CD8-positive, alpha-beta memory T cell (primary cell): Measurements from ENCODE around the gene OXCT2. TPM values are rescaled to one million over a fixed set of nuclear protein-coding genes. Genes with fewer than 3 reads are reported as not detected.
A peak's percentile ranks its signal among the peaks of the same experiment; 100 is the strongest.
"Not testable (repeated sequence)": the region's sequence is repeated elsewhere in the genome, so short reads cannot be mapped to it uniquely, and the experiment has no call there.

ENCODE experiments used
- CTCF ChIA-PET: fragments of 350-600 bp; sonication (Branson Sonifier 250); formaldehyde crosslinking; loops from one replicate; lab custom pipeline; 2021; ENCODE audit warnings: antibody characterized with exemption; lab: Charles Lee
- POLR2A ChIA-PET: fragments of 350-600 bp; sonication (Branson Sonifier 250); formaldehyde crosslinking; loops from one replicate; lab custom pipeline; 2021; ENCODE audit warnings: antibody characterized with exemption; lab: Charles Lee
- DNase-seq, 5 donors: peaks; one replicate each; pipeline versions ENCODE4 v3.0.0 to v3.0.0-alpha.2; 2020 to 2022; ENCODE audit warnings: mixed read lengths in 1 of 5
- H3K27ac ChIP-seq: one replicate; pipeline ENCODE4 v1.7.0; 2013; ENCODE audit warnings: low read depth, mild to moderate bottlenecking, low read length, moderate library complexity
- H3K27me3 ChIP-seq: 2 replicates; pipeline ENCODE4 v1.7.0; 2013; ENCODE audit warnings: low read length, mild to moderate bottlenecking; ENCODE audit not compliant: insufficient read depth, poor library complexity, severe bottlenecking
- H3K36me3 ChIP-seq: 2 replicates; pipeline ENCODE4 v1.7.0; 2013; ENCODE audit warnings: mild to moderate bottlenecking, low read length, moderate library complexity; ENCODE audit not compliant: insufficient read depth
- H3K4me1 ChIP-seq: 2 replicates; pipeline ENCODE4 v1.7.0; 2013; ENCODE audit warnings: mild to moderate bottlenecking, low read length, moderate library complexity; ENCODE audit not compliant: insufficient read depth
- H3K4me3 ChIP-seq: 2 replicates; pipeline ENCODE4 v1.7.0; 2013; ENCODE audit warnings: mild to moderate bottlenecking, low read length
- H3K9me3 ChIP-seq: 2 replicates; pipeline ENCODE4 v1.7.0; 2013; ENCODE audit warnings: mild to moderate bottlenecking, low read length
- H3K27ac Mint-ChIP-seq, 8 donors: one replicate each; pipeline ENCODE4 v1.8.0; 2020 to 2021; ENCODE audit warnings: mixed read lengths in 8 of 8, mild to moderate bottlenecking in 6 of 8, inconsistent platforms in 3 of 8, moderate library complexity in 3 of 8
- H3K27me3 Mint-ChIP-seq, 2 donors: one replicate each; pipeline ENCODE4 v1.8.0; 2020 to 2021; ENCODE audit warnings: mixed read lengths in 2 of 2, mild to moderate bottlenecking in 1 of 2, moderate library complexity in 1 of 2
- H3K36me3 Mint-ChIP-seq, 3 donors: one replicate each; pipeline ENCODE4 v1.8.0; 2020 to 2021; ENCODE audit warnings: mixed read lengths in 3 of 3, inconsistent platforms in 1 of 3, mild to moderate bottlenecking in 1 of 3
- H3K4me1 Mint-ChIP-seq, 3 donors: one replicate each; pipeline ENCODE4 v1.8.0; 2020 to 2021; ENCODE audit warnings: mixed read lengths in 3 of 3, inconsistent platforms in 1 of 3, mild to moderate bottlenecking in 1 of 3
- H3K4me3 Mint-ChIP-seq, 7 donors: one replicate each; pipeline ENCODE4 v1.8.0; 2020 to 2021; ENCODE audit warnings: mixed read lengths in 7 of 7, mild to moderate bottlenecking in 6 of 7, moderate library complexity in 4 of 7, inconsistent platforms in 2 of 7
- H3K9me3 Mint-ChIP-seq, 5 donors: one replicate each; pipeline ENCODE4 v1.8.0; 2020 to 2022; ENCODE audit warnings: mixed read lengths in 5 of 5, mild to moderate bottlenecking in 3 of 5, moderate library complexity in 2 of 5, inconsistent platforms in 1 of 5
- polyA plus RNA-seq: library from polyadenylated mRNA; unstranded; fragments of 300-500 nt; fragmentation: Illumina TruSeq; gene quantifications from one replicate; pipeline ENCODE4 v1.2.3, GENCODE V29; 2021
- total RNA-seq, 2 experiments: library from RNA; stranded (reverse); gene quantifications; one replicate each; pipeline ENCODE4 v1.2.3, GENCODE V29; 2021

OXCT2 gene
- total and polyA plus RNA-seq, 3 experiments from 2014 or later = 2.2 to 2.3 TPM; not detected in 1

GRCh38 chr1:39782685-39783084 lies 11.5 kb upstream of the OXCT2 start:
- H3K27ac Mint-ChIP-seq, H3K36me3 Mint-ChIP-seq, POLR2A ChIA-PET, H3K27me3 ChIP-seq, H3K27me3 Mint-ChIP-seq, H3K9me3 Mint-ChIP-seq, H3K27ac ChIP-seq, H3K4me3 ChIP-seq, H3K9me3 ChIP-seq, H3K4me1 Mint-ChIP-seq, H3K4me1 ChIP-seq, H3K36me3 ChIP-seq, DNase-seq: not testable (repeated sequence)
- H3K4me3 Mint-ChIP-seq = peak overlapping the region in 1 of 7 donors; percentile 46
- CTCF ChIA-PET = interaction anchor here (3.2 kb wide), 1 partner anchor 16 kb away, joined by 12 read pairs; no protein-coding TSS in a partner anchor

- Mint-ChIP-seq H3K4me3 (no peak overlapping the region), H3K27ac (no peak overlapping the region), H3K27me3 (peaks cover 0 to under 1% of the 10 kb centered on the region in 2 donors), H3K36me3 (no peaks in the 10 kb centered on the region), H3K4me1 (peaks cover 0 to 2% (median under 1%) of the 10 kb centered on the region in 3 donors), H3K9me3 (no peaks in the 10 kb centered on the region)
- Histone ChIP-seq H3K4me3 (no peak overlapping the region), H3K27ac (no peak overlapping the region), H3K9me3 (no peaks in the 10 kb centered on the region), H3K36me3 (no peaks in the 10 kb centered on the region), H3K27me3 (no peaks in the 10 kb centered on the region), H3K4me1 (no peaks in the 10 kb centered on the region)
- ChIA-PET CTCF (interaction anchor here (3.2 kb wide), 1 partner anchor 17 kb away, joined by 12 read pairs; no protein-coding TSS in a partner anchor), POLR2A (interaction anchor here (0.7 kb wide), 1 partner anchor 119 kb away, joined by 4 read pairs; no protein-coding TSS in a partner anchor)
- no peak for DNase-seq
These were observed 11.0 kb upstream of the OXCT2 start for GRCh38 chr1:39782103-39782502.

- ChIA-PET POLR2A (no interaction called here), CTCF (interaction anchor here (3.2 kb wide), 1 partner anchor 17 kb away, joined by 12 read pairs; no protein-coding TSS in a partner anchor)
- Histone ChIP-seq H3K4me3 (no peak overlapping the region), H3K27ac (no peak overlapping the region), H3K36me3 (no peaks in the 10 kb centered on the region), H3K4me1 (no peaks in the 10 kb centered on the region), H3K9me3 (no peaks in the 10 kb centered on the region), H3K27me3 (no peaks in the 10 kb centered on the region)
- Mint-ChIP-seq H3K27ac (no peak overlapping the region), H3K27me3 (no peaks in the 10 kb centered on the region), H3K4me1 (no peaks in the 10 kb centered on the region), H3K36me3 (no peaks in the 10 kb centered on the region), H3K9me3 (no peaks in the 10 kb centered on the region), H3K4me3 (no peak overlapping the region)
- no peak for DNase-seq
These were observed 10.2 kb upstream of the OXCT2 start for GRCh38 chr1:39781349-39781715.

- Histone ChIP-seq H3K36me3 (no peaks in the 10 kb centered on the region), H3K9me3 (no peaks in the 10 kb centered on the region), H3K27ac (no peak overlapping the region), H3K4me3 (no peak overlapping the region), H3K4me1 (no peaks in the 10 kb centered on the region), H3K27me3 (no peaks in the 10 kb centered on the region)
- Mint-ChIP-seq H3K4me3 (peak overlapping the region in 1 of 7 donors; percentile 23), H3K4me1 (no peaks in the 10 kb centered on the region), H3K27ac (no peak overlapping the region), H3K9me3 (no peaks in the 10 kb centered on the region), H3K27me3 (no peaks in the 10 kb centered on the region), H3K36me3 (no peaks in the 10 kb centered on the region)
- ChIA-PET CTCF (interaction anchor here (3.2 kb wide), 1 partner anchor 19 kb away, joined by 12 read pairs; no protein-coding TSS in a partner anchor), POLR2A (no interaction called here)
- DNase-seq = no peak
These were observed 8.7 kb upstream of the OXCT2 start for GRCh38 chr1:39779821-39780220.

- Histone ChIP-seq H3K27ac (no peak overlapping the region), H3K4me3 (no peak overlapping the region), H3K9me3 (no peaks in the 10 kb centered on the region), H3K27me3 (no peaks in the 10 kb centered on the region), H3K4me1 (no peaks in the 10 kb centered on the region), H3K36me3 (no peaks in the 10 kb centered on the region)
- Mint-ChIP-seq H3K9me3 (no peaks in the 10 kb centered on the region), H3K27ac (no peak overlapping the region), H3K27me3 (no peaks in the 10 kb centered on the region), H3K36me3 (no peaks in the 10 kb centered on the region), H3K4me1 (no peaks in the 10 kb centered on the region), H3K4me3 (no peak overlapping the region)
- CTCF ChIA-PET = no interaction called here
- peak in 1 of 5 donors; percentile 11 for DNase-seq
- POLR2A ChIA-PET = no interaction called here
These were observed 8.0 kb upstream of the OXCT2 start for GRCh38 chr1:39779137-39779536.

- DNase-seq = peak in 1 of 5 donors; percentile 13
- H3K4me1 Mint-ChIP-seq, H3K27ac Mint-ChIP-seq, H3K27ac ChIP-seq, H3K9me3 Mint-ChIP-seq, H3K4me1 ChIP-seq, H3K4me3 ChIP-seq, H3K27me3 ChIP-seq, POLR2A ChIA-PET, H3K27me3 Mint-ChIP-seq, H3K36me3 ChIP-seq, H3K36me3 Mint-ChIP-seq, H3K9me3 ChIP-seq, CTCF ChIA-PET, H3K4me3 Mint-ChIP-seq: not testable (repeated sequence)
These were observed 7.4 kb upstream of the OXCT2 start for GRCh38 chr1:39778463-39779099.

- H3K36me3 ChIP-seq, H3K4me3 ChIP-seq, H3K4me1 Mint-ChIP-seq, H3K9me3 Mint-ChIP-seq, CTCF ChIA-PET, H3K4me1 ChIP-seq, H3K27ac ChIP-seq, H3K9me3 ChIP-seq, H3K27me3 ChIP-seq, H3K36me3 Mint-ChIP-seq, H3K27ac Mint-ChIP-seq, H3K4me3 Mint-ChIP-seq, POLR2A ChIA-PET, H3K27me3 Mint-ChIP-seq: not testable (repeated sequence)
- DNase-seq = peak in 1 of 5 donors; percentile 37
These were observed 6.7 kb upstream of the OXCT2 start for GRCh38 chr1:39777896-39778295.

- Histone ChIP-seq H3K9me3 (no peaks in the 10 kb centered on the region), H3K4me1 (no peaks in the 10 kb centered on the region), H3K27ac (no peak overlapping the region), H3K36me3 (no peaks in the 10 kb centered on the region), H3K27me3 (no peaks in the 10 kb centered on the region), H3K4me3 (no peak overlapping the region)
- Mint-ChIP-seq H3K36me3 (no peaks in the 10 kb centered on the region), H3K27ac (no peak overlapping the region), H3K4me3 (no peak overlapping the region), H3K4me1 (no peaks in the 10 kb centered on the region), H3K27me3 (no peaks in the 10 kb centered on the region), H3K9me3 (no peaks in the 10 kb centered on the region)
- POLR2A ChIA-PET = no interaction called here
- CTCF ChIA-PET = no interaction called here
- no peak for DNase-seq
These were observed 6.2 kb upstream of the OXCT2 start for GRCh38 chr1:39777306-39777705.
